GM19193 (cell line): ENCODE data around the gene TATDN2.

Source experiments
- POLR2A ChIP-seq: IDR thresholded peaks from 4 replicates; pipeline ENCODE4 v1.6.1; 2011; ENCODE audit not compliant: insufficient read depth, insufficient read length; ENCODE audit errors: extremely low read depth

The TATDN2 gene

GRCh38 chr3:10228248-10228950 is 19.9 kb upstream of the TATDN2 start:
- TF ChIP-seq POLR2A: no peak

GRCh38 chr3:10229576-10229975 is 18.7 kb upstream of the TATDN2 start:
- TF ChIP-seq POLR2A: no peak

GRCh38 chr3:10232137-10232536 is 16.1 kb upstream of the TATDN2 start:
- TF ChIP-seq POLR2A: no peak

GRCh38 chr3:10233988-10234387 is 14.3 kb upstream of the TATDN2 start:
- TF ChIP-seq POLR2A: no peak

GRCh38 chr3:10234526-10235230 is 13.6 kb upstream of the TATDN2 start:
- TF ChIP-seq POLR2A: no peak

GRCh38 chr3:10235551-10235950 is 12.7 kb upstream of the TATDN2 start:
- TF ChIP-seq POLR2A: no peak

- no peak for TF ChIP-seq POLR2A
These were observed 9.7 kb upstream of the TATDN2 start for GRCh38 chr3:10238345-10239183.

GRCh38 chr3:10240799-10241198 is 7.5 kb upstream of the TATDN2 start:
- TF ChIP-seq POLR2A: no peak

- no peak for TF ChIP-seq POLR2A
These were observed 5.8 kb upstream of the TATDN2 start for GRCh38 chr3:10242182-10243065.

GRCh38 chr3:10244009-10244408 is 4.2 kb upstream of the TATDN2 start:
- no peak for TF ChIP-seq POLR2A

GRCh38 chr3:10245081-10245712 is 3.1 kb upstream of the TATDN2 start:
- TF ChIP-seq POLR2A: no peak

- no peak for TF ChIP-seq POLR2A
These were observed 528 bp upstream of the TATDN2 start for GRCh38 chr3:10247679-10248183.

- TF ChIP-seq POLR2A: peak; percentile 41
These were observed 907 bp downstream of the TATDN2 start for GRCh38 chr3:10248984-10249748.
